OCI-LY1 (cell line): Measurements from ENCODE around the gene TNS3.

Source experiments
- H2AFZ ChIP-seq: fragments of 200-600 bp; sonication (generic), shearing (Covaris generic); 2 replicates; pipeline ENCODE4 v1.6.0; 2014; ENCODE audit warnings: antibody characterized with exemption, mild to moderate bottlenecking, low read length
- H3F3A ChIP-seq: fragments of 200-600 bp; sonication (generic), shearing (Covaris generic); 2 replicates; pipeline ENCODE4 v1.6.0; 2014; ENCODE audit warnings: mild to moderate bottlenecking, antibody characterized with exemption, low read length, moderate library complexity; ENCODE audit not compliant: insufficient read depth
- H3K27ac ChIP-seq: fragments of 200-600 bp; sonication (generic); 2 replicates; pipeline ENCODE4 v1.5.1; 2014; ENCODE audit warnings: low read length, mixed run types, mild to moderate bottlenecking, low read depth; ENCODE audit not compliant: poor library complexity, severe bottlenecking
- H3K27me3 ChIP-seq: fragments of 200-600 bp; sonication (generic); 2 replicates; pipeline ENCODE4 v1.6.0; 2014; ENCODE audit warnings: antibody characterized with exemption, mild to moderate bottlenecking, low read length, moderate library complexity; ENCODE audit not compliant: insufficient read depth
- H3K36me3 ChIP-seq: fragments of 200-600 bp; sonication (generic); 2 replicates; pipeline ENCODE4 v1.6.1; 2014; ENCODE audit warnings: mild to moderate bottlenecking, antibody characterized with exemption, low read length, moderate library complexity, mixed read lengths; ENCODE audit not compliant: insufficient read depth
- H3K4me1 ChIP-seq: fragments of 200-600 bp; sonication (generic); 2 replicates; pipeline ENCODE4 v1.5.1; 2014; ENCODE audit warnings: mild to moderate bottlenecking, low read length, moderate library complexity; ENCODE audit not compliant: insufficient read depth, severe bottlenecking
- H3K4me2 ChIP-seq: fragments of 200-600 bp; sonication (generic), shearing (Covaris generic); 2 replicates; pipeline ENCODE4 v1.6.1; 2014; ENCODE audit warnings: low read length
- H3K4me3 ChIP-seq: fragments of 200-600 bp; sonication (generic); 2 replicates; pipeline ENCODE4 v1.5.1; 2014; ENCODE audit warnings: low read length, low read depth, mild to moderate bottlenecking, mixed read lengths; ENCODE audit not compliant: poor library complexity, severe bottlenecking
- H3K79me2 ChIP-seq: fragments of 200-600 bp; shearing (Covaris generic); 2 replicates; pipeline ENCODE4 v1.6.1; 2016; ENCODE audit warnings: mixed run types, low read length, mixed read lengths; ENCODE audit not compliant: insufficient read depth
- H3K9ac ChIP-seq: fragments of 200-600 bp; sonication (generic), shearing (Covaris generic); 2 replicates; pipeline ENCODE4 v1.6.1; 2014; ENCODE audit warnings: mild to moderate bottlenecking, low read length, mixed read lengths
- H3K9me2 ChIP-seq: fragments of 200-600 bp; sonication (generic), shearing (Covaris generic); 2 replicates; pipeline ENCODE4 v1.6.1; 2014; ENCODE audit warnings: low read depth, mild to moderate bottlenecking, low read length, mixed read lengths
- H3K9me3 ChIP-seq: fragments of 200-600 bp; shearing (Covaris generic); 2 replicates; pipeline ENCODE4 v1.6.1; 2014; ENCODE audit warnings: low read length, mixed read lengths
- H4K20me1 ChIP-seq: fragments of 200-600 bp; sonication (generic), shearing (Covaris generic); 2 replicates; pipeline ENCODE4 v1.6.0; 2016; ENCODE audit warnings: mild to moderate bottlenecking, low read length; ENCODE audit not compliant: insufficient read depth
- CTCF ChIP-seq: fragments of 200-600 bp; sonication (generic), shearing (Covaris generic); IDR thresholded peaks from 2 replicates; pipeline ENCODE4 v1.5.1; 2017; ENCODE audit warnings: mild to moderate bottlenecking, antibody characterized with exemption, low read length, moderate library complexity, mixed read lengths
- EZH2 ChIP-seq: fragments of 200-600 bp; sonication (generic), shearing (Covaris generic); IDR thresholded peaks from 2 replicates; pipeline ENCODE4 v1.8.0; 2017; ENCODE audit warnings: borderline replicate concordance, mixed run types, mild to moderate bottlenecking, antibody characterized with exemption, low read length, moderate library complexity, mixed read lengths

TNS3 gene

DNA sequence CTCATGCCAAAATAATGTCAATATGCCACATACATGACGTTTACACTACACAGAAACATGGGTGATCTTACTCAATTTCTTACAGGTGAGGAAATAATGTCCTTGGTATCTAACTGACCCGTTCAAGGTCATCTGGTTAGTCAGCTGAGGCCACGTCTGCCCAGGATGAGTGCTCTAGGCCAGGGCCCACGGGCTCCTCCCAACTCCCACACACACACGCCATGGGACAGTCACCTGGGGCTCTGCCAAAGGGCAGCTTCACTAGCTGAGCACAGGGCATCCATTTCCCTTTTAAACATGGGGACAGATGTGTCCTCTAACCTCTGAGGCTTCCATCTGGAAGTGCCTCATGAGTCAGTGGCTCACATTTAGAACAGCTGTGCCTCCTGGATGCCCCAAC, 123.9 kb downstream of the TNS3 start:
- Histone ChIP-seq H2AFZ (no peak overlapping the region), H3K36me3 (peaks cover 6% of the 10 kb centered on the region; the same call in 1 of the 2 replicates), H3K9me2 (no peaks in the 10 kb centered on the region), H3K4me2 (no peak overlapping the region), H3K4me1 (peaks cover 43% of the 10 kb centered on the region), H3K9me3 (no peaks in the 10 kb centered on the region), H4K20me1 (no peaks in the 10 kb centered on the region), H3K27me3 (no peaks in the 10 kb centered on the region), H3K9ac (no peak overlapping the region), H3K4me3 (no peak overlapping the region), H3F3A (no peaks in the 10 kb centered on the region), H3K79me2 (peaks cover 22% of the 10 kb centered on the region; the same call in 1 of the 2 replicates), H3K27ac (peak overlapping the region; percentile 43)
- TF ChIP-seq CTCF (no peak), EZH2 (no peak)

GRCh38 chr7:47456210-47456955, 125.5 kb downstream of the TNS3 start:
- Histone ChIP-seq H3F3A (no peaks in the 10 kb centered on the region), H3K36me3 (peaks cover 6% of the 10 kb centered on the region; the same call in 1 of the 2 replicates), H4K20me1 (no peaks in the 10 kb centered on the region), H3K4me3 (no peak overlapping the region), H3K4me2 (no peak overlapping the region), H3K9ac (no peak overlapping the region), H3K4me1 (peaks cover 43% of the 10 kb centered on the region), H3K9me3 (no peaks in the 10 kb centered on the region), H3K27me3 (no peaks in the 10 kb centered on the region), H3K9me2 (no peaks in the 10 kb centered on the region), H3K27ac (no peak overlapping the region), H2AFZ (no peak overlapping the region), H3K79me2 (peaks cover 18% of the 10 kb centered on the region; the same call in 1 of the 2 replicates)
- no peak for TF ChIP-seq CTCF
- TF ChIP-seq EZH2 = no peak

DNA sequence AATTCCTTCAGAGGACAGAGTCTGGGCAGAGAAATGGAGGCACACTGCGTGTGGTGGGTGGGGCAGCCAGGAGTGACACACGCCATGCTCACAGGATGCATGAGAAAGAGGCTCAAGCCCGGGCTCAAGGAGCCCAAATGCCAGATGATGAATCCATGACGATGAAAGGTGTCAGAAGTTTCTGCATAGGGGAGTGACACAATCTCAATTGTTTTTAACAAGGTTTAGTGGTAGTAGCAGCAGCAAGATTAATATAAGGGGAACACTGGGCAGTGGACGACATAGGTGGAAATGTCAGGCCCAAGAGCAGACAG, 126.1 kb downstream of the TNS3 start:
- no peak overlapping the region for H3K4me3 ChIP-seq
- peaks cover 6% of the 10 kb centered on the region; the same call in 1 of the 2 replicates for H3K36me3 ChIP-seq
- peaks cover 18% of the 10 kb centered on the region; the same call in 1 of the 2 replicates for H3K79me2 ChIP-seq
- peaks cover 43% of the 10 kb centered on the region for H3K4me1 ChIP-seq
- no peak overlapping the region for H2AFZ ChIP-seq
- H3K9me2 ChIP-seq = no peaks in the 10 kb centered on the region
- no peak overlapping the region for H3K27ac ChIP-seq
- H3K9me3 ChIP-seq = no peaks in the 10 kb centered on the region
- no peak overlapping the region for H3K9ac ChIP-seq
- H3K4me2 ChIP-seq = no peak overlapping the region
- no peaks in the 10 kb centered on the region for H4K20me1 ChIP-seq
- no peaks in the 10 kb centered on the region for H3F3A ChIP-seq
- H3K27me3 ChIP-seq = no peaks in the 10 kb centered on the region
- TF ChIP-seq EZH2 (no peak), CTCF (no peak)
